ENCODE results near the gene GRIP1. TPM values are rescaled to one million over a fixed set of nuclear protein-coding genes. Genes with fewer than 3 reads are reported as not detected.

Gene GRIP1
- total and polyA plus RNA-seq, 2 donors (not counting 1 experiment from before 2014, with no cell fraction given), result 0.12 TPM; not detected in 1

GRCh38 chr12:66380769-66381535, 297.9 kb downstream of the GRIP1 start:
- Histone ChIP-seq H3K27ac (ENCODE audit: insufficient read depth, low read length) (no peak overlapping the region), H3K4me1 (ENCODE audit: control insufficient read depth, extremely low read depth, insufficient read depth, low read length) (no peaks in the 10 kb centered on the region), H3K36me3 (ENCODE audit: control insufficient read depth, insufficient read depth, low read length) (no peaks in the 10 kb centered on the region), H3K9me3 (ENCODE audit: control insufficient read depth, insufficient read depth, low read depth, low read length) (no peaks in the 10 kb centered on the region), H3K4me3 (replicated peaks in 1 of 4; ENCODE audit: control extremely low read depth in 1 of 4, insufficient read depth in 1 of 4, low read depth in 3 of 4, low read length in 4 of 4) (no peak overlapping the region), H4K20me1 (ENCODE audit: control insufficient read depth, extremely low read depth, insufficient read depth, low read length) (no peaks in the 10 kb centered on the region), H3K9ac (ENCODE audit: insufficient read depth, low read length) (no peak overlapping the region), H3K79me2 (ENCODE audit: control insufficient read depth, insufficient read depth, low read length) (no peaks in the 10 kb centered on the region), H3K27me3 (ENCODE audit: control insufficient read depth, insufficient read depth, low read length) (no peaks in the 10 kb centered on the region), H2AFZ (ENCODE audit: low read length) (no peak overlapping the region), H3K4me2 (ENCODE audit: extremely low read depth, insufficient read depth, low read length) (no peak overlapping the region)
- TF ChIP-seq EZH2 (IDR thresholded peaks at IDR 0.05; ENCODE audit: low read length, missing control alignments), result no peak
- TF ChIP-seq, protein P1, sequence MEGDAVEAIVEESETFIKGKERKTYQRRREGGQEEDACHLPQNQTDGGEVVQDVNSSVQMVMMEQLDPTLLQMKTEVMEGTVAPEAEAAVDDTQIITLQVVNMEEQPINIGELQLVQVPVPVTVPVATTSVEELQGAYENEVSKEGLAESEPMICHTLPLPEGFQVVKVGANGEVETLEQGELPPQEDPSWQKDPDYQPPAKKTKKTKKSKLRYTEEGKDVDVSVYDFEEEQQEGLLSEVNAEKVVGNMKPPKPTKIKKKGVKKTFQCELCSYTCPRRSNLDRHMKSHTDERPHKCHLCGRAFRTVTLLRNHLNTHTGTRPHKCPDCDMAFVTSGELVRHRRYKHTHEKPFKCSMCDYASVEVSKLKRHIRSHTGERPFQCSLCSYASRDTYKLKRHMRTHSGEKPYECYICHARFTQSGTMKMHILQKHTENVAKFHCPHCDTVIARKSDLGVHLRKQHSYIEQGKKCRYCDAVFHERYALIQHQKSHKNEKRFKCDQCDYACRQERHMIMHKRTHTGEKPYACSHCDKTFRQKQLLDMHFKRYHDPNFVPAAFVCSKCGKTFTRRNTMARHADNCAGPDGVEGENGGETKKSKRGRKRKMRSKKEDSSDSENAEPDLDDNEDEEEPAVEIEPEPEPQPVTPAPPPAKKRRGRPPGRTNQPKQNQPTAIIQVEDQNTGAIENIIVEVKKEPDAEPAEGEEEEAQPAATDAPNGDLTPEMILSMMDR (conservative IDR thresholded peaks at IDR 0.05 in 1 of 2, IDR thresholded peaks at IDR 0.05 in 1 of 2; ENCODE audit: low read depth in 1 of 2, low read length in 2 of 2), result no peak
- no peak for DNase-seq (ENCODE audit: low read depth in 2 of 2)

DNA sequence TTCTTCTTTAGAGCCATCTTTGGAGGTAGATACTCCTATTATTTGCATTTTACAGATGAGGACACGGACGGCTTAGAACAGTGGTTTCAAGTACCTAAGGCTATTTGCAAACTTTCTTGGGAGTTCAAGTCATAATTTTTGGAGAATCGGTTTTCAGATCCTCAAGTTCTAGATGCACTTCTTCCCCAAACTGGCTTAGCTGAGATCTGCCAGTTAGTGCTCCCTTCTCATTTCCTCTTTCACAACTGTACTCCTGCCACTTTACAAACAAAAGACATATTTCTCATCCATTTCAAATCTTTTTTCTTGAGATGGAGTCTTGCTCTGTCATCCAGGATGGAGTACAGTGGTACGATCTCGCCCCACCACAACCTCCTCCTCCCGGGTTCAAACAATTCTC, 299.3 kb downstream of the GRIP1 start:
- DNase-seq (ENCODE audit: low read depth in 2 of 2), result no peak
- H4K20me1 ChIP-seq (ENCODE audit: control insufficient read depth, extremely low read depth, insufficient read depth, low read length), result no peaks in the 10 kb centered on the region
- no peaks in the 10 kb centered on the region for H3K79me2 ChIP-seq (ENCODE audit: control insufficient read depth, insufficient read depth, low read length)
- H3K4me3 ChIP-seq (replicated peaks in 1 of 4; ENCODE audit: control extremely low read depth in 1 of 4, insufficient read depth in 1 of 4, low read depth in 3 of 4, low read length in 4 of 4), result no peak overlapping the region
- H3K4me1 ChIP-seq (ENCODE audit: control insufficient read depth, extremely low read depth, insufficient read depth, low read length), result no peaks in the 10 kb centered on the region
- H2AFZ ChIP-seq (ENCODE audit: low read length), result no peak overlapping the region
- no peak overlapping the region for H3K9ac ChIP-seq (ENCODE audit: insufficient read depth, low read length)
- H3K9me3 ChIP-seq (ENCODE audit: control insufficient read depth, insufficient read depth, low read depth, low read length), result no peaks in the 10 kb centered on the region
- H3K27ac ChIP-seq (ENCODE audit: insufficient read depth, low read length), result no peak overlapping the region
- no peak for TF ChIP-seq EZH2 (IDR thresholded peaks at IDR 0.05; ENCODE audit: low read length, missing control alignments)
- TF ChIP-seq, protein P1 (conservative IDR thresholded peaks at IDR 0.05 in 1 of 2, IDR thresholded peaks at IDR 0.05 in 1 of 2; ENCODE audit: low read depth in 1 of 2, low read length in 2 of 2), result no peak
- no peaks in the 10 kb centered on the region for H3K36me3 ChIP-seq (ENCODE audit: control insufficient read depth, insufficient read depth, low read length)
- no peaks in the 10 kb centered on the region for H3K27me3 ChIP-seq (ENCODE audit: control insufficient read depth, insufficient read depth, low read length)
- no peak overlapping the region for H3K4me2 ChIP-seq (ENCODE audit: extremely low read depth, insufficient read depth, low read length)

GRCh38 chr12:66375560-66375959, 303.3 kb downstream of the GRIP1 start:
- DNase-seq (ENCODE audit: low read depth in 2 of 2), result no peak
- Histone ChIP-seq H3K27ac (ENCODE audit: insufficient read depth, low read length) (no peak overlapping the region), H3K4me3 (replicated peaks in 1 of 4; ENCODE audit: control extremely low read depth in 1 of 4, insufficient read depth in 1 of 4, low read depth in 3 of 4, low read length in 4 of 4) (no peak overlapping the region)

More at GRCh38 chr12:66375560-66375959, 303.3 kb downstream of the GRIP1 start:
- Histone ChIP-seq H4K20me1 (ENCODE audit: control insufficient read depth, extremely low read depth, insufficient read depth, low read length) (no peaks in the 10 kb centered on the region), H3K27me3 (ENCODE audit: control insufficient read depth, insufficient read depth, low read length) (no peaks in the 10 kb centered on the region), H3K79me2 (ENCODE audit: control insufficient read depth, insufficient read depth, low read length) (no peaks in the 10 kb centered on the region), H3K36me3 (ENCODE audit: control insufficient read depth, insufficient read depth, low read length) (no peaks in the 10 kb centered on the region), H3K9ac (ENCODE audit: insufficient read depth, low read length) (no peak overlapping the region), H3K4me1 (ENCODE audit: control insufficient read depth, extremely low read depth, insufficient read depth, low read length) (no peaks in the 10 kb centered on the region), H2AFZ (ENCODE audit: low read length) (no peak overlapping the region), H3K9me3 (ENCODE audit: control insufficient read depth, insufficient read depth, low read depth, low read length) (no peaks in the 10 kb centered on the region), H3K4me2 (ENCODE audit: extremely low read depth, insufficient read depth, low read length) (no peak overlapping the region)
- TF ChIP-seq EZH2 (IDR thresholded peaks at IDR 0.05; ENCODE audit: low read length, missing control alignments), result no peak
- TF ChIP-seq, protein P1 (conservative IDR thresholded peaks at IDR 0.05 in 1 of 2, IDR thresholded peaks at IDR 0.05 in 1 of 2; ENCODE audit: low read depth in 1 of 2, low read length in 2 of 2), result no peak
